Spleen (tissue), 11 donors: Measurements from ENCODE around the gene BRMS1. TPM values are rescaled to one million over a fixed set of nuclear protein-coding genes. Genes with fewer than 3 reads are reported as not detected.
A peak's percentile ranks its signal among the peaks of the same experiment; 100 is the strongest.

Source experiments
- DNase-seq: peaks from one replicate; pipeline ENCODE4 v3.0.0-alpha.2; 2020
- H3K27ac ChIP-seq, 8 donors: fragments of 200-600 bp; sonication (generic) in 7 of 8; 1 replicate in 4 of 8; 2 replicates in 4 of 8; pipeline versions ENCODE4 v1.5.0 to v1.8.0; 2016 to 2021; ENCODE audit warnings: inconsistent platforms in 4 of 8, mild to moderate bottlenecking in 4 of 8, moderate library complexity in 1 of 8
- H3K27me3 ChIP-seq, 7 donors: fragments of 200-600 bp; sonication (generic) in 6 of 7; replicated peaks in 1 of 7; 1 replicate in 4 of 7; 2 replicates in 3 of 7; pipeline versions ENCODE4 v1.5.0 to v1.8.0; 2016 to 2021; ENCODE audit warnings: inconsistent platforms in 3 of 7, mild to moderate bottlenecking in 1 of 7
- H3K36me3 ChIP-seq, 6 donors: fragments of 200-600 bp; sonication (generic) in 5 of 6; 1 replicate in 4 of 6; 2 replicates in 2 of 6; pipeline versions ENCODE4 v1.5.0 to v1.8.0; 2016 to 2021; ENCODE audit warnings: inconsistent platforms in 2 of 6
- H3K4me1 ChIP-seq, 6 donors: fragments of 200-600 bp; sonication (generic) in 5 of 6; 1 replicate in 3 of 6; 2 replicates in 3 of 6; pipeline versions ENCODE4 v1.5.0 to v1.8.0; 2016 to 2021; ENCODE audit warnings: inconsistent platforms in 3 of 6
- H3K4me3 ChIP-seq, 8 donors: fragments of 200-600 bp; sonication (generic) in 7 of 8; 1 replicate in 4 of 8; 2 replicates in 4 of 8; pipeline versions ENCODE4 v1.5.0 to v1.8.0; 2016 to 2021; ENCODE audit warnings: inconsistent platforms in 4 of 8, mild to moderate bottlenecking in 4 of 8, moderate library complexity in 2 of 8
- H3K9me3 ChIP-seq, 8 donors: fragments of 200-600 bp; sonication (generic) in 7 of 8; 1 replicate in 4 of 8; 2 replicates in 4 of 8; pipeline versions ENCODE4 v1.5.0 to v1.8.0; 2016 to 2021; ENCODE audit warnings: inconsistent platforms in 4 of 8
- CTCF ChIP-seq, 11 experiments: fragments of 200-600 bp in 7 of 11; fragments of 450-650 bp in 4 of 11; sonication (generic) in 4 of 11; IDR thresholded peaks in 8 of 11; conservative IDR thresholded peaks in 3 of 11; 1 replicate in 7 of 11; 2 replicates in 4 of 11; pipeline versions ENCODE4 v1.4.0 to v1.8.0; 2016 to 2021; ENCODE audit warnings: antibody characterized with exemption in 11 of 11, inconsistent platforms in 4 of 11, mild to moderate bottlenecking in 1 of 11
- POLR2A ChIP-seq, 3 donors: fragments of 450-650 bp; IDR thresholded peaks; one replicate each; pipeline ENCODE4 v1.5.1; 2017; ENCODE audit warnings: antibody characterized with exemption in 3 of 3, mild to moderate bottlenecking in 1 of 3
- POLR2AphosphoS5 ChIP-seq, 3 donors: sonication (generic); formaldehyde crosslinking; IDR thresholded peaks; one replicate each; pipeline ENCODE4 v1.5.1; 2017; ENCODE audit warnings: antibody characterized with exemption in 3 of 3
- WGBS, 5 donors: extraction: QIAGEN DNeasy Blood & Tissue Kit in 3 of 5; methylation state at CpG; one replicate each; pipeline versions ENCODE4 v1.1.5 to v1.1.7; 2013 to 2018; 5-methylcytosine and 5-hydroxymethylcytosine counted together
- intact Hi-C: fragments of 100-400 bp; cut with DNase I; formaldehyde crosslinking; loops from one replicate; pipeline ENCODE4 v1.15.0; 2023; ENCODE audit warnings: low total_unique reads
- polyA plus RNA-seq, 3 donors: library from polyadenylated mRNA; stranded (reverse); fragments of 200-250 nt; gene quantifications; one replicate each; pipeline ENCODE4 v1.2.1, GENCODE V29; 2013
- total RNA-seq, 7 donors: library from RNA; depleted of rRNA in 3 of 7; stranded (reverse); fragments of >200 nt in 3 of 7; fragmentation: NEBNext Ultra II Directional in 4 of 7; extraction: Animal tissue kit (Norgen Biotek cat#: 25700) in 4 of 7; gene quantifications; one replicate each; pipeline versions ENCODE4 v1.1.0 to v1.2.1, GENCODE V29; 2016 to 2021
- donor health status: healthy with polysubstance abuse.
- donor health status: DM: no; HTN: no; CAD: no; lungs with moderate emphysema.
- donor health status: DM: no; HTN: no; CAD: no.
- donor health status: Bipolar disorder and iron deficiency.
- donor health status: healthy.
- donor health status: DM: no; HTN: no; CAD: no.
- donor health status: DM: yes; HTN: yes; CAD: no.

Gene BRMS1
- total and polyA plus RNA-seq, 10 donors = 32.3 to 90.6 (median 42.8) TPM

GRCh38 chr11:66333896-66334604 lies 10.9 kb downstream of the BRMS1 start:
- H3K27me3 ChIP-seq = peaks cover 0 to 11% (median 0%) of the 10 kb centered on the region in 7 donors
- H3K36me3 ChIP-seq = peaks cover 0 to 59% (median 31%) of the 10 kb centered on the region in 6 donors
- intact Hi-C loops = no loop called here
- peaks cover 11 to 56% (median 42%) of the 10 kb centered on the region in 6 donors for H3K4me1 ChIP-seq
- no peak overlapping the region for H3K27ac ChIP-seq
- TF ChIP-seq CTCF (IDR thresholded peaks at IDR 0.05 in 8 of 11, conservative IDR thresholded peaks at IDR 0.05 in 3 of 11) = no peak
- no peak for TF ChIP-seq POLR2AphosphoS5 (IDR thresholded peaks at IDR 0.05)
- no peak for TF ChIP-seq POLR2A (IDR thresholded peaks at IDR 0.05)
- no peaks in the 10 kb centered on the region for H3K9me3 ChIP-seq
- peak; percentile 68 for DNase-seq
- 86 to 93% (median 90%) methylated on average over 21 to 29 of the region's 29 CpGs for WGBS, 5 donors
- no peak overlapping the region for H3K4me3 ChIP-seq

- peaks cover 0 to 11% (median 0%) of the 10 kb centered on the region in 7 donors for H3K27me3 ChIP-seq
- H3K27ac ChIP-seq = no peak overlapping the region
- 86 to 92% (median 88%) methylated on average over 15 to 19 of the region's 19 CpGs for WGBS, 5 donors
- H3K9me3 ChIP-seq = no peaks in the 10 kb centered on the region
- H3K4me1 ChIP-seq = peaks cover 16 to 63% (median 49%) of the 10 kb centered on the region in 6 donors
- no peak for TF ChIP-seq POLR2AphosphoS5 (IDR thresholded peaks at IDR 0.05)
- TF ChIP-seq POLR2A (IDR thresholded peaks at IDR 0.05) = no peak
- TF ChIP-seq CTCF (IDR thresholded peaks at IDR 0.05 in 8 of 11, conservative IDR thresholded peaks at IDR 0.05 in 3 of 11) = no peak
- peak; percentile 63 for DNase-seq
- H3K4me3 ChIP-seq = no peak overlapping the region
- intact Hi-C loops = no loop called here
- H3K36me3 ChIP-seq = peaks cover 0 to 52% (median 24%) of the 10 kb centered on the region in 6 donors
Measured at GRCh38 chr11:66333220-66333877, 11.6 kb downstream of the BRMS1 start.

- TF ChIP-seq CTCF (IDR thresholded peaks at IDR 0.05 in 8 of 11, conservative IDR thresholded peaks at IDR 0.05 in 3 of 11) = no peak
- TF ChIP-seq POLR2AphosphoS5 (IDR thresholded peaks at IDR 0.05) = no peak
- no peak for TF ChIP-seq POLR2A (IDR thresholded peaks at IDR 0.05)
- peak; percentile 53 for DNase-seq
- H3K4me1 ChIP-seq = peaks cover 22 to 66% (median 53%) of the 10 kb centered on the region in 6 donors
- 73 to 90% (median 80%) methylated on average over 11 to 18 of the region's 18 CpGs for WGBS, 5 donors
- H3K9me3 ChIP-seq = no peaks in the 10 kb centered on the region
- peaks cover 0 to 11% (median 0%) of the 10 kb centered on the region in 7 donors for H3K27me3 ChIP-seq
- peaks cover 0 to 44% (median 16%) of the 10 kb centered on the region in 6 donors for H3K36me3 ChIP-seq
- intact Hi-C loops = no loop called here
- H3K4me3 ChIP-seq = no peak overlapping the region
- no peak overlapping the region for H3K27ac ChIP-seq
Measured at GRCh38 chr11:66332371-66333219, 12.3 kb downstream of the BRMS1 start.
